A673 (cell line): ENCODE measurements around the gene LRRN1. TPM values are rescaled to one million over a fixed set of nuclear protein-coding genes. Genes with fewer than 3 reads are reported as not detected.
"Not testable (repeated sequence)": the region's sequence is repeated elsewhere in the genome, so short reads cannot be mapped to it uniquely, and the experiment has no call there.

ENCODE experiments used
- BruUV-seq: library from RNA; stranded (reverse); fragments of 400-500 nt; replicated peaks from 2 replicates; lab custom pipeline; 2021; lab: Mats Ljungman, UMichigan
- CTCF ChIA-PET: fragments of 300-600 bp; sonication (Branson Sonifier 250); formaldehyde crosslinking; loops from one replicate; lab custom pipeline; 2022; ENCODE audit warnings: antibody characterized with exemption; lab: Charles Lee
- POLR2A ChIA-PET: fragments of 300-600 bp; sonication (Branson Sonifier 250); formaldehyde crosslinking; loops from one replicate; lab custom pipeline; 2022; ENCODE audit warnings: antibody characterized with exemption; ENCODE audit not compliant: low non-redundant PET; lab: Charles Lee
- DNase-seq: peaks from one replicate; pipeline ENCODE4 v3.0.0-alpha.2; 2015; ENCODE audit warnings: low spot score
- H3K27ac ChIP-seq: fragments of 200-600 bp; sonication (generic); 2 replicates; pipeline ENCODE4 v1.5.1; 2016; ENCODE audit warnings: mixed run types, low read depth, mild to moderate bottlenecking, mixed read lengths, antibody characterized with exemption, low read length; ENCODE audit not compliant: poor library complexity, severe bottlenecking
- H3K27me3 ChIP-seq: fragments of 200-600 bp; sonication (generic); replicated peaks from 2 replicates; pipeline ENCODE4 v1.6.1; 2017; ENCODE audit warnings: mixed run types, low read depth, mild to moderate bottlenecking, mixed read lengths, antibody characterized with exemption, low read length; ENCODE audit not compliant: insufficient read depth, poor library complexity
- H3K36me3 ChIP-seq: fragments of 200-600 bp; sonication (generic); 2 replicates; pipeline ENCODE4 v1.6.1; 2016; ENCODE audit warnings: mixed run types, mild to moderate bottlenecking, mixed read lengths, antibody characterized with exemption, low read length; ENCODE audit not compliant: insufficient read depth, poor library complexity, severe bottlenecking
- H3K4me1 ChIP-seq: fragments of 200-600 bp; sonication (generic); 2 replicates; pipeline ENCODE4 v1.6.1; 2017; ENCODE audit warnings: mixed run types, mild to moderate bottlenecking, mixed read lengths, antibody characterized with exemption, low read length; ENCODE audit not compliant: insufficient read depth, poor library complexity, severe bottlenecking
- H3K4me3 ChIP-seq: fragments of 200-600 bp; sonication (generic); 2 replicates; pipeline ENCODE4 v1.5.1; 2016; ENCODE audit warnings: low read depth, mixed run types, mild to moderate bottlenecking, mixed read lengths, low read length; ENCODE audit not compliant: poor library complexity, severe bottlenecking
- H3K9me3 ChIP-seq: fragments of 200-600 bp; sonication (generic); 2 replicates; pipeline ENCODE4 v1.6.1; 2016; ENCODE audit warnings: mixed run types, low read depth, mild to moderate bottlenecking, mixed read lengths, antibody characterized with exemption, low read length; ENCODE audit not compliant: poor library complexity, severe bottlenecking
- EZH2 ChIP-seq: fragments of 200-600 bp; sonication (generic); IDR thresholded peaks from 2 replicates; pipeline ENCODE4 v1.6.1; 2017; ENCODE audit warnings: borderline replicate concordance, low read depth, mild to moderate bottlenecking, mixed read lengths, antibody characterized with exemption, low read length; ENCODE audit not compliant: poor library complexity, severe bottlenecking
- intact Hi-C: fragments of 100-400 bp; cut with micrococcal nuclease; formaldehyde crosslinking; loops from one replicate; pipeline ENCODE4 v1.10.0; 2022; ENCODE audit not compliant: unreplicated experiment
- total RNA-seq: library from RNA; stranded (reverse); gene quantifications from 2 replicates; pipeline ENCODE4 v1.2.3, GENCODE V29; 2021
- TF ChIP-seq, protein P1 (sequence below): fragments of 300-800, 200-600 bp; sonication (generic); conservative IDR thresholded peaks from 2 replicates; pipeline ENCODE4 v1.5.1; 2017; ENCODE audit warnings: low read depth, mild to moderate bottlenecking, antibody characterized with exemption, low read length, moderate library complexity, mixed read lengths

Gene LRRN1
- total RNA-seq, 1 experiment from 2014 or later = not detected

DNA sequence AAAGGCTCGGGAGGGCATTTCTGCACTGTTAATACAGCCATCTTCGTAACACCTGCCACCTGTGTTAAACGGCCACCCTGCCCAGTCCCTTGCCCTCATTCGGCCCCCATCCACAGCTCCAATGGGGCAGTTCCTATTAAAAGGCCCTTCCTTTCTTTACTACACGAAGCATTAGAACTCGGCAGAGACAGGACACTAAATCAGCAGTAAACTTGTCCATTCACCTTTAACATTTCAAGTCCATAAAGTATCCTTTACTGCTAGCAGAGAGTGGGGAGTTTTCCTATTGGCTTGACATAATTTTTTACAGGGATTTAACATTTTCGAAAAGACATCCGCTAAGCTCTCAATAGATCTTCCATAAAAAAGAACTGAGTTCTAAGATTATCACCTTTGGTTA lies 76.3 kb downstream of the LRRN1 start:
- intact Hi-C loops = no loop called here
- Histone ChIP-seq H3K36me3 (no peaks in the 10 kb centered on the region), H3K4me1 (no peaks in the 10 kb centered on the region), H3K4me3 (no peak overlapping the region), H3K27ac (no peak overlapping the region), H3K9me3 (peaks cover 49% of the 10 kb centered on the region), H3K27me3 (no peaks in the 10 kb centered on the region)
- POLR2A ChIA-PET = no interaction called here
- CTCF ChIA-PET = no interaction called here
- BruUV-seq = no TSS peak
- TF ChIP-seq EZH2 = no peak
- TF ChIP-seq, protein P1, sequence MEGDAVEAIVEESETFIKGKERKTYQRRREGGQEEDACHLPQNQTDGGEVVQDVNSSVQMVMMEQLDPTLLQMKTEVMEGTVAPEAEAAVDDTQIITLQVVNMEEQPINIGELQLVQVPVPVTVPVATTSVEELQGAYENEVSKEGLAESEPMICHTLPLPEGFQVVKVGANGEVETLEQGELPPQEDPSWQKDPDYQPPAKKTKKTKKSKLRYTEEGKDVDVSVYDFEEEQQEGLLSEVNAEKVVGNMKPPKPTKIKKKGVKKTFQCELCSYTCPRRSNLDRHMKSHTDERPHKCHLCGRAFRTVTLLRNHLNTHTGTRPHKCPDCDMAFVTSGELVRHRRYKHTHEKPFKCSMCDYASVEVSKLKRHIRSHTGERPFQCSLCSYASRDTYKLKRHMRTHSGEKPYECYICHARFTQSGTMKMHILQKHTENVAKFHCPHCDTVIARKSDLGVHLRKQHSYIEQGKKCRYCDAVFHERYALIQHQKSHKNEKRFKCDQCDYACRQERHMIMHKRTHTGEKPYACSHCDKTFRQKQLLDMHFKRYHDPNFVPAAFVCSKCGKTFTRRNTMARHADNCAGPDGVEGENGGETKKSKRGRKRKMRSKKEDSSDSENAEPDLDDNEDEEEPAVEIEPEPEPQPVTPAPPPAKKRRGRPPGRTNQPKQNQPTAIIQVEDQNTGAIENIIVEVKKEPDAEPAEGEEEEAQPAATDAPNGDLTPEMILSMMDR = no peak
- no peak for DNase-seq

DNA sequence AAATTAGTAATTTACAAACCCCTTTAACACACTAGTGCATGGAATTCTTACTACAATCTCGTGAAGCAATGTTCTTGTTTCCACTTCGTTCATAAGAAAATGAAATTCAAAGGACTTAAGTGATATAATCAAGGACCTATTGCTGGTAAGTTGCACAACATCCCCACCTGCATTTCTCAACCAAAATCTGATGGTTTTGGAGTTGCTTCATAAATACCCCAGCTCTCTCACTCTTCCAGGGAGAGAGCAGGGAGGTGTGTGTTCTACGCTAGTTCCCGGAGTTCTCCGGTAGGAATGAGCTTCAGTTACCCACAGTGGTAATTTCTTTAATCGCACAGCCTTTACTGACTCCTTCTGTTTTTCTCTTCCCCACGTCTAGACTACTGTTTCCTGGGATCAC lies 81.8 kb downstream of the LRRN1 start:
- intact Hi-C loops = no loop called here
- ChIA-PET CTCF (no interaction called here), POLR2A (no interaction called here)
- H3K4me3 ChIP-seq = no peak overlapping the region
- BruUV-seq = no TSS peak
- DNase-seq = no peak
- TF ChIP-seq EZH2 = no peak
- TF ChIP-seq, protein P1 = no peak
- peaks cover 42% of the 10 kb centered on the region for H3K9me3 ChIP-seq
- no peak overlapping the region for H3K27ac ChIP-seq
- H3K36me3 ChIP-seq = no peaks in the 10 kb centered on the region
- H3K4me1 ChIP-seq = no peaks in the 10 kb centered on the region
- H3K27me3 ChIP-seq = no peaks in the 10 kb centered on the region

DNA sequence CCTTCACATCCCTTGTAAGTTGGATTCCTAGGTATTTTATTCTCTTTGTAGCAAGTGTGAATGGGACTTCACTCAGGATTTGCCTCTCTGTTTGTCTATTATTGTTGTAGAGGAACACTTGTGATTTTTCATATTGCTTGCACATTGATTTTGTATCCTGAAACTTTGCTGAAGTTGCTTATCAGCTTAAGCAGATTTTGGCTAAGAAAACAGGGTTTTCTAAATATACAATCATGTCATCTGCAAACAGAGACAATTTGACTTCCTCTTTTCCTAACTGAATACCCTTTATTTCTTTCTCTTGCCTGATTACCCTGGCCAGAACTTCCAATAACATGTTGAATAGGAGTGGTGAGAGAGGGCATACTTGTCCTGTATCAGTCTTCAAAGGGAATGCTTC lies 88.1 kb downstream of the LRRN1 start:
- H3K27me3 ChIP-seq, CTCF ChIA-PET, POLR2A ChIA-PET, intact Hi-C loops, BruUV-seq, H3K4me1 ChIP-seq, H3K36me3 ChIP-seq, H3K9me3 ChIP-seq, H3K4me3 ChIP-seq, DNase-seq, H3K27ac ChIP-seq: not testable (repeated sequence)

DNA sequence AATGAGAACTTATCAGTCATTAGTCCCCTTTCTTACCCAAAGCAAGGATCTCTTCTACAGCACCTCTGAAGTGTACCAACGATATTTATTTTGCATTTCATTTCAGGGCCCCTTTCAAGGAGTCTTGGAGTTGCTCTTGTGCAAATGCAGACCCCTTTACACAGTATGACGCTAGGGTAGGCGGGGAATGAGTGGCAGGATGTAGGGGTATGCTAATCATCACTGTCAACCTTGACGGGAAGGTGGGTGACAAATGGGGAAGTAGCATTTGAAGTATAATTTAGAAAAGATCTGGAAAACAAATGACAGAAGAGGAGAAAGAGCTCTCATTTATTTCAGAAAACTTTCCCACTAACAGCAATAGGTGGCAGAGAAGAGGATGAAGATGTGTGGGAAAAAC lies 94.4 kb downstream of the LRRN1 start:
- no TSS peak for BruUV-seq
- CTCF ChIA-PET = no interaction called here

More for the DNA sequence above, 94.4 kb downstream of the LRRN1 start:
- POLR2A ChIA-PET = no interaction called here
- no peak overlapping the region for H3K4me3 ChIP-seq
- no peak for TF ChIP-seq EZH2
- TF ChIP-seq, protein P1 = no peak
- H3K27ac ChIP-seq = no peak overlapping the region
- H3K27me3 ChIP-seq = no peaks in the 10 kb centered on the region
- no peaks in the 10 kb centered on the region for H3K9me3 ChIP-seq
- intact Hi-C loops = no loop called here
- no peak for DNase-seq
- no peaks in the 10 kb centered on the region for H3K4me1 ChIP-seq
- no peaks in the 10 kb centered on the region for H3K36me3 ChIP-seq
